Stimulated activated CD8-positive, alpha-beta memory T cell treated with anti-CD3 and anti-CD28 coated beads, Interleukin-7, amount 100 ng/mL, for 24 hours (primary cell): ENCODE data around the gene UCHL1.
"Not testable (repeated sequence)": the region's sequence is repeated elsewhere in the genome, so short reads cannot be mapped to it uniquely, and the experiment has no call there.

Source experiments
- DNase-seq: peaks from one replicate; pipeline ENCODE4 v3.0.0-alpha.2; 2020; ENCODE audit warnings: low read depth

UCHL1 gene

DNA sequence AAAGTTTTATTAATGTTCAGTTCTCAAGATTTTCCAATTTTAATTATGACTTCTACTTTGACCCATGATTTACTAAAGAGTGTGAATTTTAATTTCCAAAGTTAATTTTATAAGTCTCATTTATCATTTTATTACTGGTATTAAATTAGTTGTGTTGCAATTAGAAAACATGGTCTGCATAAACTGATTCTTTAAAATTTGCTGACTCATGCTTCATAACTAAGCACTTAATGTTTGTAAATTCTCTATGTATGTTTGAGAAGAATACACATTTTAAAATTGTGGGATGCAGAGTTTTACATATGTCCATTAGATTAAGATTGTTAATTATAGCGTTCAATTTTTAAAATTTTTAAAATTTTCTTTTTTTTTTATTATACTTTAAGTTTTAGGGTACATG, 20.2 kb upstream of the UCHL1 start:
- no peak for DNase-seq

DNA sequence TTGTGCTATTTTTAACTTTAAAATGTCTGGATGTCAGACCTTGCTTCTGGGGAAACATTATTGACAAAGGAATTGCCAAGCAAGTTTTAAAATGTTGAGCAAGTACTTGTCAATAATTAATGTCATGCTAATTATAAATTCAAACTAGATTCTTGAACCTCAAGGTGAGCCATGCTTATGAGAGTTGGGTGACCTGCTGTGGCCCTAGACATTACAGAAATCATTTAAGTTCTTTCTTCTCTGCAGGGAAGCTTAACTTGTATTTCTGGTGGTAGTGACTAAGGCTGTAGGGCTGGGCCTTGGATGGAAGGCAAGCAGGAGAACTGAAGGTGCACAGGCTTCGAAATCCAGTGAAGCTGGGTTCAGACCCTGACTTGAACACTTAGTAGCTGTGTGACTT, 14.8 kb upstream of the UCHL1 start:
- no peak for DNase-seq

DNA sequence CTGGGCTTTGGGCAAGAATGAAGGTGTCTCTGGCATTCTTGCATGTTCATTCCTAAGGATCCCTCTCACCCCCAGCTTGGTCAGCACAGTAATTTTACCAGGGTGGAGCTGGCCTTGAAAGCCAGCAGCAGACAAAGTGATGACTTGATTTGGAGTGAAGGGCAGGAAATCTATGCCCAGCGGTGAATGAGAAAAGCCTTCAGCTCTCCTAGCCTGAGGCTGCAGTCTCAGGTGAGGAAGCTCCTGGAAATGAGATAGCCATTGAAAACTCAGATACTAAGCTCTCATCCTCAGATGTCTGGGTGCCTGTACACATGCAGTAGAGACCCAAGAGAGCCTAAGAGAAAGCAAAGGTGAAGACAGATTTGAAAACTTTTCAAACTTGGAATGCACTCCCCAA, 10.7 kb upstream of the UCHL1 start:
- no peak for DNase-seq

DNA sequence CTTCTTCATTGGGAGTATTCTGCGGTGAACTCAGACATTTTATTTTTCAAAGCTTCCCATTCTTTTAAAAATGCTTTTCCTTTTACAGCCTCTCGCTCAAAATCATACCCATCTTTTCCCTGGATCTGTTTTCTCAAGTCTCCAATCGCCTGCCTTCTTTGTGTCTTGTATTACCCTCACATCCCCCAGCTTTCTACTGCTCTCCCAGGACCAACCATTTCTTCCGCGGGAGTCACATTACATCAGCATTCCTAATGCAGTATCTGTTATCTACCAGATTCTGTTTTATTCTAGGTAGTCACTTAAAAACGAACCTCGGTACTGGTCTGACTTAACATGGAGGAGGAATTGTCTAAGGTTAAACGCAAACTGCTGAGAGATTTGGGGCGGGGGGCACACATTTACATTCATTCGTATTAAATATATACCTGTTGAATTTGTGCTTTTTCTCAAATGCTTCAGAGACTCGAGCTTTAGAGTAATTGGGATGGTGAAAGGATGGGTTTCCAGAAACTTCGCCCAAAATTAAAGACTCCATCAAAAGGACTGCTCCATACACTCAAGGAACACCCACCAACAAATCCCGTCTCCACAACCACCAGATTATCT, 493 bp upstream of the UCHL1 start:
- no peak for DNase-seq

DNA sequence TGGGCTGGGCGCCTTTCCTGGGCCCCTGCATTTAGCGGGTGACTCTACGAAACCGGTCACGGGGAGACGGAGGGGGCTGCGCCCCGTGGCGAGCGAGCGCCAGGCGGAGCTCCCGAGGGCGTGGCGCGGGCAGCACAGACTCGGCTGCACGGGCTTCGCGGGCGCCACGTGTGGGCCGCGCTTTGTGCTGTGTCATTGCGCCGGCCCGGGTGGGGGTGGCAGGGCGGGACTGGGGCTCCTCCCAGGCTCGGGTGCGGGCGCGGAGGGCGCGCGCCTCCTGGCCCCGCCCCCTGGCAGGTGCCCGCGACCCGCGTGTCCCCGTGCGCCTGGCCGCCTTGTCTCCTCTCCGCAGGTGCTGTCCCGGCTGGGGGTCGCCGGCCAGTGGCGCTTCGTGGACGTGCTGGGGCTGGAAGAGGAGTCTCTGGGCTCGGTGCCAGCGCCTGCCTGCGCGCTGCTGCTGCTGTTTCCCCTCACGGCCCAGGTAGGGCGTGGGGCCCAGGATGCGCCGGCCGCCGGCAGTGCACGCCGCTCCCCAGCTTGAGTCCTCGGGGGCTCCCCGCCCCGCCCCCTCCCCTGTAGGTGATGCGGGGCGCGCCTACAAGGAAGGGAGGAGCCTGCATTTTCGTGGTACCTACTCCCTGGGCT, 651 bp downstream of the UCHL1 start:
- DNase-seq, result no peak

DNA sequence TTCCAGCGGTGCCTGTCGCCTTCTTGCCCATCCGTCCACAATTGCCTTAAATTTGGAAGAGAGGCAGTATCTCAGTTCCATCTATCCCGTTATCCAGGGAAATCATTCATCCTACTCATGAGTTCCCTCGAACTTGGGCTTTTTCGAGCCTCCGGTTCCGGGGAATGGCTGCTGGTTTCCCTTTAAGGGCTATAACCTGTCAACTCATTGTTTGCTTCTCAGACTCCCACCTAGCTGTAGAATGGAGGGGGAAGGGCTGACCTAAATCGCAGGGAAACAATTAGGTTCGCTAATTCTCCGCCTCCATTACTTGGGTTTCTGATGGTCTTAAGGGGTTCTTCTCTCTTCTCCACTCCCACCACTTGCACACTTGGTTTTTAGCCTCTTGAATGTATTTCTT, 1.2 kb downstream of the UCHL1 start:
- no peak for DNase-seq

DNA sequence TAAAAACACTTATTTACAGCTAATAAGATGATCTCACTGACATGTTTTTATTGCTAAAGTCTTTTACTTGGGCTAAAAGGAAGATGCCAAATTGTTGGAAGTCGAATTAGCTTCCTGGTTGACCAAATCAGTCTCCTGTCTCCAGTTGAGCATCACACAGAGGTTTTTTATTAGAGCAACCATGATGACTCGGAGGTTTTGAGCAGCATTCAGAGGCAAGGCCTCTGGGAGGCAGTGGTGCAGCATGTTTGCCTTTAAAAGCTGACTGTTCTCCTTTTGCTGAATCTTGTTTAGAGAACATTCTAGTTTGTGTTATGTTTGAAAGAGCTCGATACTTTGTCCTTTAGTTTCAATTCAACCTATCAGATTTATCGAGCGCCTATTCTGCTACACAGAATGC, 2.1 kb downstream of the UCHL1 start:
- DNase-seq, result no peak

DNA sequence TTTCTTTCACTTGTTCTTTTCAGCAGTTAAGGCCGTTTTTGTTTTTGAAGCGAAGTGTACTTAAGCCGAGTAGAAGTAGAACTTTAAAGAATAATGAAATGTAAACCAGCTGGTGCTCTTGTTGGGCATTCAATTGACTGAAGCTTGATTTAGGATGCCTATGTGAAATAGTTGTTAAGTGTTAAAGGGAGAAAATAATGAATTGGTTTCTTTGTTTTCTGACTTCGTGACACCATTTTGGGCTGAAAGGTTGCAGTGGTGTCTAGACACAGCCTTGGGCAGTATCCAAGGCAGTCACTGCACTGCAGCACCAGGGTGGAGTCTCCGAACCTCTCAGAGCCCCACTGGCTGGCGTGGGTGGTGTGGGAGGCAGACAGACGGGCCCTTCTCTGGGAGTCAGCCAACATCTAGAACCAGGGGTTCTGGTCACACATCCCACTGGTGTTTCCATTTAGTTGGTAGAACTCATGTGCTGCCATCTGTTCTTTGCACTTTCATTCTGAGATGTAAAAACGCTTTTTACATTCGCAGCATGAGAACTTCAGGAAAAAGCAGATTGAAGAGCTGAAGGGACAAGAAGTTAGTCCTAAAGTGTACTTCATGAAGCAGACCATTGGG, 3.5 kb downstream of the UCHL1 start:
- no peak for DNase-seq

DNA sequence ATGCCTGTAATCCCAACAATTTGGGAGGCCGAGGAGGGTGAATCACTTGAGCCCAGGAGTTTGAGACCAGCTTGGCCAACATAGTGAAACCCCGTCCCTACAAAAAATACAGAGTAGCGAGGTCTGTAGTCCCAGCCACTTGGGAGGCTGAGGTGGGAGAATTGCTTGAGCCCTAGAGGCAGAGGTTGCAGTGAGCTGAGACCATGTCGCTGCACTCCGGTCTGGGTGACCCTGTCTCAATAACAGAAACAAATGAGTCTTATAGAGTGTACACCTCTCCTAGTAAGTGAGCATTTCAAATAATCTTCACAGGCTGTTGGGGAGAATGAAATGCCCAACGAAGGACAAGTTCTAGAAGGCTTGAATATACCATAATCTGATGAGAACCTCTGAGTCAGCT, 5.5 kb downstream of the UCHL1 start:
- DNase-seq, result no peak

DNA sequence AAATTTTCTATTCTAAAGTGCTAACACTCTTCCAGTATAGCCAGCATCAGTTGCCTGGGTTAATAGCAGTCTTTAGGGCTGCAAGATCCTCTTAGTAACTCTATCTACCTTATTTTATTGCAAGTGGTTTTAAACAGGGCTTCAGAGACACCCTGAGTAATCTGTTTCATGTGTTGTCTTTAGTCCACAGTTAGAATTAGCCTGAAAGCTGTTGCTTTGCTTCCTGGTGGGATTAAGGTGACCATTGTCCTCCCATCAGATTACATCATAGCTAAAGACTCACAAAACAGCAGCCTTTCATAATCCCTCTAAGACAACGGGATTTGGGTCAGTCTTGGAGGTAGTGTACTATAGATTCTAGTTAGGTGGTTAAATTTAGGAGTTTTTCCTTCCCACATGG, 7.5 kb downstream of the UCHL1 start:
- no peak for DNase-seq

DNA sequence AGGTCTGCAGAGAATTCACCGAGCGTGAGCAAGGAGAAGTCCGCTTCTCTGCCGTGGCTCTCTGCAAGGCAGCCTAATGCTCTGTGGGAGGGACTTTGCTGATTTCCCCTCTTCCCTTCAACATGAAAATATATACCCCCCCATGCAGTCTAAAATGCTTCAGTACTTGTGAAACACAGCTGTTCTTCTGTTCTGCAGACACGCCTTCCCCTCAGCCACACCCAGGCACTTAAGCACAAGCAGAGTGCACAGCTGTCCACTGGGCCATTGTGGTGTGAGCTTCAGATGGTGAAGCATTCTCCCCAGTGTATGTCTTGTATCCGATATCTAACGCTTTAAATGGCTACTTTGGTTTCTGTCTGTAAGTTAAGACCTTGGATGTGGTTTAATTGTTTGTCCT, 11.3 kb downstream of the UCHL1 start:
- no peak for DNase-seq

DNA sequence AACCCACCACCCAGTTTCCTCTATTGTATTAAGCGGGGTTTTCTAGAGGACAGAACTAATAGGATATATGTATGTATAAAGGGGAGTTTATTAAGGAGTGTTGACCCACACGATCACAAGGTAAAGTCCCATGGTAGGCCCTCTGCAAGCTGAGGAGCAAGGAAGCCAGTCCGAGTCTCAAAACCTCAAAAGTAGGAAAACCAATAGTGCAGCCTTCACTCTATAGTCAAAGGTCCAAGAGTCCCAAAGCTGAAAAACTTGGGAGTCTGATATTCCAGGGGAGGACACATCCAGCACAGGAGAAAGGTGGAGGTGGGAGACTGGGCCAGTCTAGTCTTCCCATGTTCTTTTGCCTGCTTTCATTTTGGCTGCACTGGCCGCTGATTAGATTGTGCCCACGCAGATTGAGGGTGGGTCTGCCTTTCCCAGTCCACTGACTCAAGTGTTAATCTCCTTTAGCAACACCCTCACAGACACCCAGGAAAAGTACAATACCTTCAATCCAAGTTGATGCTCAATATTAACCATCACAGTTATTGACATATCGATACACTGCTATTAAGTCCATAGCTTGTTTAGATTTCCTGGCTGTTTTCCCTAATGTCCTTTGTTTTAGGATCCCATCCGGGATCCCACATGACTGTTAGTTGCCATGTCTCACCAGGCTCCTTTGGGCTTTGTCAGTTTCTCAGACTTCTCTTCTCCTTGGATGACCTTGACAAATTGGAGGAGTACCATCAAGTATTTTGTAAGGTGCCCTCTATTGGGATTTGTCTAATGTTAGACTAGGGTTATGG, 12.2 kb downstream of the UCHL1 start:
- DNase-seq, result no peak

DNA sequence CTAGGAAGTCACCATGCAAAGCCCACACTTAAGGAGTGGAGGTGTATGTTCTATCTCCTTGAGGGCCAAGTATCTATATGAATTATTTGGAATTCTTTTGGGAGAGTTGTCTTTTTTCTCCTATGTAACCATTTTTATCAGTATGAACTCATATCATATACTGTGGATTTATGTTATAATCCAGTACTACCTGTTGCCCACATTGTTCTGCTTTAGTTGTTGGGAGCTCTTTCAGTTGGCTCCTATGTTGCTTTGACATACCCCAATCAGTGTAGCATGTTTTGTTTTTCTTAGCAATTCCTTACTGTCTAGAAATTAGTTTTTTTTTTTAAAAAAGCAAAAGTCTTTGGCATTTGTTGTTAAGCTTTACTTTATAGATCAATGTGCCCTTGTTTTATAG, 13.0 kb downstream of the UCHL1 start:
- no peak for DNase-seq

DNA sequence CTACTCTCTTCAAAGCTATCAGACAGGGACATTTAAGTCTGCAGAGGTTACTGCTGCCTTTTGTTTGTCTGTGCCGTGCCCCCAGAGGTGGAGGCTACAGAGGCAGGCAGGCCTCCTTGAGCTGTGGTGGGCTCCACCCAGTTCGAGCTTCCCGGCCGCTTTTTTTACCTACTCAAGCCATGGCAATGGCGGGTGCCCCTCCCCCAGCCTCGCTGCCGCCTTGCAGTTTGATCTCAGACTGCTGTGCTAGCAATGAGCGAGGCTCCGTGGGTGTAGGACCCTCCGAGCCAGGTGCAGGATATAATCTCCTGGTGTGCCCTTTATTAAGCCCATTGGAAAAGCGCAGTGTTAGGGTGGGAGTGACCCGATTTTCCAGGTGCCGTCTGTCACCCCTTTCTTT, 19.2 kb downstream of the UCHL1 start:
- not testable (repeated sequence) for DNase-seq

DNA sequence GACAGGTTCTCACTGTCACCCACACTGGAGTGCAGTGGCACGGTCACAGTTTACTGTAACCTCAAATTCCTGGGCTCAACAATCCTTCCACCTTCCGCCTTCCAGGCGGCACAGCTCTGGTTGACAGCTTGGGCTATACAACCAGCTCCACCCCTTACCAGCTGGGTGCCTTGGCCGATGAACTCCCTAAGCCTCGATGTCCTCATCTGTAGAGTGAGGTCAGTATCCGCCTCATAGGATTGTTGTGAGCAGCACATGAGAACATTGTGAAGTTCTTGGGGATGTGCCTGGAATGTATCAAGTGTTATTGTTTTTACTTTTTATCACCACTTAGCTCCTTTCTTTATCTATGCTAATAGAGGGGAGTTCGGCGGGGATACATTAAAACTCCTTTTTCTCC, 23.3 kb downstream of the UCHL1 start:
- DNase-seq, result no peak

DNA sequence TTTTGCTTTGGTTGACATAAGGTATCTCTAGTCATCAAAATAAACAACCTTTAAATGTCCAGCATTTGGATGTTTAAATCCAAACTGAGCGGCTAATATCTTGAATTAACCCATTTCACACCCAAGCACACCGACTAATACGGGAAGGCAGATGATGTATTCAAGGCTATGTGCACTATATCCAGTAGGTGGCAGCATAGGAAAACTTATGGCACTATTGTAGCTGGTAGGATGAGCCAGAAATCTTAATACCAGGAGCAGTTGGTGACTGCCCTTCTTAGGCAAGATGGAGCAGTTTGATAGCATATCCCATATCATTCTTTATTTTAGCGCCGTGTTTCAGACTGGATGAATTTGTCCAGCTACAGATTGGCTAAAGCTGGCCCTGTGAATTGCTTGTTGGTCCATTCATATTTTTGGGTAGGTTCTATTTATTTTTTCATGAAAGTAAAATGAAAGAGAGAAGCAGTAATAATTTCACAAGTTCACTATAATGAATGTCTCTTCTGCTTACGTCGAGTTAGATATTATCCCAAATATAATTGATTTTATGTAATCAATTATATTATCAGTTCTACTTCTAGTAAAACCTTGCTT, 24.4 kb downstream of the UCHL1 start:
- DNase-seq, result no peak

DNA sequence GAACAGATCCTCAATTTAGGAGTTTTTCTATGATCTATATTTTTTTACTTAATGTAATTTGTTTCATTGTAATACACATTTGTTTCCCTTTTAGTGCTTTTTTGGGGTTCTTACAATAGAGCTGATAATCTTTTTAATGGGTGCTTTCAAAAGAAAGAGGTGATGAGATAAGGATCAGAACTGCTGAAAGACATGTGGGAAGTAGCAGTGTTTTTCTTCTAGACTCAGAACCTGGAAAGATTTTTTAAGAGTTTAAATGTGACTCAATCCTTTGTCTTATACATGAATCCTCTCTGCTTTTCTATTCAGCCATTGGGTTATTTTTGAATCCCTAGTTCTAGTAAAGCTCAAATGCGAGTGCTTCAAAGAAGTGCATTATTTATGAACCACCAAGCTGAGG, 25.6 kb downstream of the UCHL1 start:
- no peak for DNase-seq

DNA sequence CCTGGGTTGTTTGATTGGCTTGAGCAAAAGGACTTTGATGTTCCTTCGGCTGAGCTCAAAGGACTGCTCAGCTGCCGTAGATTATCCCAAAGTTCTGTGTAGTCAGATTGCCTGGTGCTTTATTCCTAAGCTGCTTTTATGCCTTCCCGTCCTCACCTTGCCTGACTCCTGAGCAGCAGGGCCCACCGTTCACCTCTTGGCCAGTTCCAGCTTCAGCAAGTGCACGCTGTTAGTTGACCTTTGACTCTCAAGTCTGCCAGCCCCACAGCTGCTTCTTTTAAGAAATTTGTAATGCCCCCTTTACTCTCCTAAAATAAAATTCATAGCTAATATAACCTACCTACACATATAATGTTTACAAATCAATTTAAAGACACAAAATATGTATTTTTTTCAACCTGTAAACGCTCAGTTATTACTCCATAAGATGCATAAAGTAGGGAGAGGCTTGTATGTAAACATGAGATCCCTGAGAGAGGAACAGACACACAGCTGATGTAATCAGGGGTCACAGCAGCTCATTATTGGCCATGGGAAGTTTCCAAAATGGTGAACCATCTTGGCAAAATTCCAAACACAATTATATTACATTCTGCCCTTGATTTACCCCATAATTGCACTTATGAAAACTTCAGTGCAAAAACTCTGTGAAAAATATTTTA, 28.6 kb downstream of the UCHL1 start:
- no peak for DNase-seq

DNA sequence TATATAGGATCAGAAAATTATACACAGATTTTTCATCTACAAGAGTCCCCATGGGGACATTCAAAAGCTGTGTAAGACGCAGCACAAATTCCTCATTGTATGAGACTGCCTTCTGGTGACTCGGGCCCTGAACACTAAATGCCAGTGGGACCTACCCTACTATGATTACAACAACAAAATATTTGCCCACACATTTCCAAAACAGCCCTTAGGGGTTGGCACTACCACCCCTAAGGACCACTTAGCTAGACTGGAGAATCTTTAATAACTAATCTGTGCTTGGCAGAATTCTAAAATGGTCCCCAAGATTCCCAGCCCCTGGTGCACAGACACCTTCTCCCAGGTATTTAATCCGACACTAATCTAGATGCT, 29.1 kb downstream of the UCHL1 start:
- DNase-seq, result no peak

DNA sequence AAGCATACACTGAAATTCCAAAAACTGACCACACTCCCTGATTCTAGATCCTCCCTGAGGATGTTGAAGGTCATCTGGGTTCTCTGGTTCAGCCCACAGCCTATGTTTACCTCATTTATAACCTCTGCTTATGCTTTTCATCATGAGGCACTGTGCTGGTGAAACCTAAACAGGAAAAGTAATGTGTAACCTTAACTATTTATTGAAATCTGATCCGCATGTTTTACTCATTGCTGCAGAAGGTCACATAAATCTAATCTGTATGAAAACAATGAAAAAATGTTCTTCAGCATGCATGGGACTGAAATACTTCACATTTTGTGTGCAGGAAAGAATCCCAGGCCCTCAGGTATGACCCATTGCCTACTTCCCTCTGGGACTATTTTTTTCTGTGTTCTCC, 30.3 kb downstream of the UCHL1 start:
- DNase-seq, result no peak

DNA sequence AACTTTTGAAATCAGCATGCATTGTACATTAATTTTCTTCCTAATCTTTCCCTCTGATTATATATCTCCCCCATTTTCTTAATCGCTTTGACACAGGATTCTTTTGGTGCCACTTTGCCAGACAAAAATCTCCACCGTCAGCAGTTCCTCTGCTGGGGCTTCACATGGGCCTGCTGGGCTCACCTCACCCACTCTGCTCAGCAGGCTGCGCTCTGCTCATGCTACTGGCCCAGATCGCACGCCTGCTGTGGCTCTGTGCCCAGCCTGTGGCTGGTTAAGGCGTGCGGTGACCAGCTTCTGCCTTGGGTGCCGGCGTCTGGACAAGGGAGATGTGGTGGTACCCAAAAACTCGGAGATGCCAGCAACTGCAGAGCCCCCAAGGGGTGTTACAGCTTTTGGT, 31.1 kb downstream of the UCHL1 start:
- DNase-seq, result no peak

DNA sequence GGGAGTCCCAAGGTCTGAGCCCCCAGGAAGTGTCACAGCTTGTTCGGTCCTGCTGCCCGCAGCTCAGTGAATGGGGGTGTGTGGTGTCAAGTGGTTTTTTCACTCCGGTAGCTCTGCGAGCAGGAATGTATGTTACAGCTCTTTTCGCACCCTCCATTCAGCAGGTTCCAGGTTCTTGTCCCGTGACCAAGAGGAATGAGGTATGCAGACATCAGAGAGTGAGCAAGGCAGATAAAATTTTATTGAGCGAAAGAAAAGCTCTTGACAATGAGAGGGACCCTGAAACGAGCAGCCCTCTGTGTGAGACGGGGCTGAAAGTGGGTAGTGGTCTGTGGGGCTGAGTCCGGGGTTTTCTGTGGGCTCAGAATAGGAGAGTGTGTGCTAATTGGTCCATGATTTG, 31.5 kb downstream of the UCHL1 start:
- DNase-seq, result no peak
